GM23248 (cell line): ENCODE data around the gene FUCA2. TPM values are rescaled to one million over a fixed set of nuclear protein-coding genes. Genes with fewer than 3 reads are reported as not detected.
"Not testable (repeated sequence)": the region's sequence is repeated elsewhere in the genome, so short reads cannot be mapped to it uniquely, and the experiment has no call there.

Experiments used
- DNase-seq: peaks from one replicate; pipeline ENCODE4 v3.0.0-alpha.2; 2015
- H2AFZ ChIP-seq: fragments of 200-600 bp; sonication (generic); 2 replicates; pipeline ENCODE4 v1.6.1; 2016; ENCODE audit warnings: antibody characterized with exemption
- H3F3A ChIP-seq: fragments of 200-600 bp; sonication (generic); 2 replicates; pipeline ENCODE4 v1.6.1; 2016; ENCODE audit warnings: mild to moderate bottlenecking, antibody characterized with exemption, mixed run types; ENCODE audit not compliant: insufficient read depth
- H3K27ac ChIP-seq: fragments of 200-600 bp; sonication (generic); 2 replicates; pipeline ENCODE4 v1.5.1; 2016; ENCODE audit warnings: mild to moderate bottlenecking
- H3K27me3 ChIP-seq: fragments of 200-600 bp; sonication (generic); replicated peaks from 2 replicates; pipeline ENCODE4 v1.6.1; 2016; ENCODE audit warnings: mild to moderate bottlenecking; ENCODE audit not compliant: insufficient read depth
- H3K36me3 ChIP-seq: fragments of 200-600 bp; sonication (generic); 2 replicates; pipeline ENCODE4 v1.6.1; 2016; ENCODE audit warnings: low read depth, mild to moderate bottlenecking
- H3K4me1 ChIP-seq: fragments of 200-600 bp; sonication (generic); 2 replicates; pipeline ENCODE4 v1.6.1; 2016; ENCODE audit warnings: mild to moderate bottlenecking; ENCODE audit not compliant: insufficient read depth
- H3K4me2 ChIP-seq: fragments of 200-600 bp; sonication (generic); one replicate; pipeline ENCODE4 v1.6.1; 2016; ENCODE audit warnings: mild to moderate bottlenecking; ENCODE audit not compliant: unreplicated experiment
- H3K4me3 ChIP-seq: fragments of 200-600 bp; sonication (generic); 2 replicates; pipeline ENCODE4 v1.5.1; 2016; ENCODE audit warnings: mild to moderate bottlenecking
- H3K79me2 ChIP-seq: fragments of 200-600 bp; sonication (generic); 2 replicates; pipeline ENCODE4 v1.6.1; 2016; ENCODE audit warnings: mild to moderate bottlenecking; ENCODE audit not compliant: insufficient read depth
- H3K9ac ChIP-seq: fragments of 200-600 bp; sonication (generic); 2 replicates; pipeline ENCODE4 v1.6.1; 2016; ENCODE audit warnings: mild to moderate bottlenecking
- H3K9me2 ChIP-seq: fragments of 200-600 bp; sonication (generic); 2 replicates; pipeline ENCODE4 v1.6.1; 2016; ENCODE audit warnings: mixed run types, mild to moderate bottlenecking, moderate library complexity; ENCODE audit not compliant: insufficient read depth
- H3K9me3 ChIP-seq: fragments of 200-600 bp; sonication (generic); one replicate; pipeline ENCODE4 v1.6.1; 2017; ENCODE audit warnings: low read depth
- H4K20me1 ChIP-seq: fragments of 200-600 bp; sonication (generic); 2 replicates; pipeline ENCODE4 v1.6.0; 2016; ENCODE audit not compliant: insufficient read depth
- EZH2 ChIP-seq: fragments of 200-600 bp; sonication (generic); IDR thresholded peaks from 2 replicates; pipeline ENCODE4 v1.6.1; 2018; ENCODE audit warnings: antibody characterized with exemption, mild to moderate bottlenecking; ENCODE audit not compliant: insufficient read depth, poor library complexity, severe bottlenecking
- EZH2phosphoT487 ChIP-seq: fragments of 200-600 bp; sonication (generic); IDR thresholded peaks from 2 replicates; pipeline ENCODE4 v1.6.1; 2018; ENCODE audit warnings: antibody characterized with exemption, moderate library complexity, mild to moderate bottlenecking, low read depth; ENCODE audit not compliant: insufficient read depth
- WGBS, 2 experiments: methylation state at CpG; one replicate each; pipeline ENCODE4 v1.1.6; 2015 to 2017; ENCODE audit warnings: low lambda C conversion rate in 2 of 2, low coverage in 1 of 2; ENCODE audit errors: missing lambda C conversion rate in 2 of 2; 5-methylcytosine and 5-hydroxymethylcytosine counted together
- in situ Hi-C: fragments of 300-500 bp; cut with MboI; formaldehyde crosslinking; loops from 2 replicates; pipeline ENCODE4 v1.15.0; 2020
- polyA plus RNA-seq: library from polyadenylated mRNA; unstranded; fragments of >200 nt; fragmentation: Nextera tagmentation; extraction: Ambion mirVana; gene quantifications from 2 replicates; pipeline ENCODE4 v1.2.1, GENCODE V29; 2016
- small RNA-seq: library from RNA; depleted of rRNA; stranded (forward); fragments of <200 nt; gene quantifications from one replicate; pipeline ENCODE3, GENCODE V24; 2014; ENCODE audit warnings: low read depth, low replicate concordance
- total RNA-seq: library from RNA; depleted of rRNA; stranded (reverse); fragments of >200 nt; shearing (Covaris generic); gene quantifications from 2 replicates; pipeline ENCODE4 v1.2.3, GENCODE V29; 2014; rRNA removed

FUCA2 gene
- total and polyA plus RNA-seq, 2 experiments from 2014 or later = 57.2 to 108 TPM

DNA sequence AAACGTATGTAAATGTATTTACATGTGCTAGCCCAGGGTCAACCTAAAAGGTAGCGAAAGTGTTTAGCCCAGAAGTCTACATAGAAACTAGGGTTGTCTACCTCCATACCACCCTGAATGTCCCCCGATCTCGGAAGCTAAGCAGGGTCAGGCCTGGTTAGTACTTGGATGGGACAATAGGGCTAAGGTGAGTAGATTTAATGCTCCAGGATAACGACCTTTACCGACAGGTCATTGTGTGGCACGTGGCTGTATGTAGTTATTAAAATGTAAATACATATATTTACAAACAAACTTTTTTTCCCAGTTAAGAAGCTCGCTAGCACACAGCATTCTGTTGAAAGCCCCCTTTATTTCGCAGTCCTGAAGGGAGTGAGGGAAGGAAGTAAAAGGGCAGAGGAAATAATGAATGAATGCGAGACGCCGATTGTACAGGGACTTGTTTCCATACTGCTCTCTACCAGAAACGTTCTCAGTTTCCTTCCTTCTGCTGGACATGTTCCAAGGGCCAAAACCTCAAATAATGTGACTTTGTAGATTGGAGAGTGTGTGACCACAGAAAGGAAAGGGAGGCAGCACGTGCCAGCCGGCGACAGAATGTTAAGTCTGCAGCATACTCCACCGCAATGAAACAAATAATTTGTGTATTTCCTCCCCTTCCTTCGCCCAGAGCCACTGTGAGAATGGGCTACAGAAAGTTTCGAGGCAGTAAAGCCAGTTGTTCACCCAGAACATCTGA lies 61.6 kb downstream of the FUCA2 start:
- peak overlapping the region; percentile 72 for H3K27ac ChIP-seq
- TF ChIP-seq EZH2phosphoT487 (no peak), EZH2 (no peak)
- H2AFZ ChIP-seq = peak overlapping the region; percentile 99
- H3F3A ChIP-seq = no peaks in the 10 kb centered on the region
- H3K79me2 ChIP-seq = peaks cover 65% of the 10 kb centered on the region
- peak; percentile 51 for DNase-seq
- no peaks in the 10 kb centered on the region for H3K36me3 ChIP-seq
- peak overlapping the region; percentile 91 for H3K4me2 ChIP-seq
- peak overlapping the region; percentile 91 for H3K9ac ChIP-seq
- in situ Hi-C loops = loop anchor here (25.0 kb wide), 1 partner anchor 963 kb away; no protein-coding TSS in a partner anchor
- 4 to 6% methylated on average over 19 of the region's 19 CpGs for WGBS, 2 experiments
- no peaks in the 10 kb centered on the region for H4K20me1 ChIP-seq
- no peaks in the 10 kb centered on the region for H3K27me3 ChIP-seq
- H3K9me2 ChIP-seq = no peaks in the 10 kb centered on the region
- peak overlapping the region; percentile 87 for H3K4me3 ChIP-seq
- no peaks in the 10 kb centered on the region for H3K9me3 ChIP-seq
- peaks cover 15% of the 10 kb centered on the region for H3K4me1 ChIP-seq

DNA sequence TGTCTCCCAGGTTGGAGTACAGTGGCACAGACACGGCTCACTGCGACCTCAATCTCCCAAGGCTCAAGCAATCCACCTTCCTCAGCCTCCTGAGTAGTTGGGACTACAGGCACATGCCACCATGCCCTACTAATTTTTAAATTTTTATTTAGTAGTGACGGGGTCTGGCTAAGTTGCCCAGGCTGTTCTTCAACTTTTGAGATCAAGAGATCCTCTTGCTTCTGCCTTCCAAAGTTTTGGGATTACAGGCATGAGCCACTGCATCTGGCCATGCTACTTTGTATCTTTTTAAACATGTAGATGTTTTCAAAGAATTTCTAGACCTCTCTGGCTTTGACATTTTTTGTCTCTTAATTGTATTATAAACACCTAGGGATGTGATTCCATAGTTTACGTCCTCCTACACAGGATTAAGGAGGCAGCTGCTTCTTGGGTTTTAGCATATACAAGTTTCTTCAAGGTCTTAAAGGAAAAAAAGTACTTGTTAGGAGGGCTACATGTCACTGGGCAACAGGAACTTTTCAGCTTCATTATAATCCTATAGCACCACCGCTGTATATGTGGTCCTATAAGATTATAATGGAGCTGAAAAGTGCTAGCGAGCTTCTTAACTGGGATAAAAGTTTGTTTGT lies 62.3 kb downstream of the FUCA2 start:
- Histone ChIP-seq H3K9me3 (no peaks in the 10 kb centered on the region), H3K4me1 (peaks cover 15% of the 10 kb centered on the region), H3K4me3 (peak overlapping the region; percentile 87), H4K20me1 (no peaks in the 10 kb centered on the region), H3K9me2 (no peaks in the 10 kb centered on the region), H3K4me2 (peak overlapping the region; percentile 91), H3K27ac (no peak overlapping the region), H3K27me3 (no peaks in the 10 kb centered on the region), H3K36me3 (no peaks in the 10 kb centered on the region), H3K9ac (peak overlapping the region; percentile 91), H3K79me2 (peaks cover 63% of the 10 kb centered on the region), H3F3A (no peaks in the 10 kb centered on the region), H2AFZ (peak overlapping the region; percentile 99)
- in situ Hi-C loops = loop anchor here (25.0 kb wide), 1 partner anchor 962 kb away; no protein-coding TSS in a partner anchor
- WGBS, 2 experiments = 76 to 79% methylated on average over 6 of the region's 6 CpGs
- no peak for TF ChIP-seq EZH2phosphoT487
- TF ChIP-seq EZH2 = no peak
- peak; percentile 7 for DNase-seq

DNA sequence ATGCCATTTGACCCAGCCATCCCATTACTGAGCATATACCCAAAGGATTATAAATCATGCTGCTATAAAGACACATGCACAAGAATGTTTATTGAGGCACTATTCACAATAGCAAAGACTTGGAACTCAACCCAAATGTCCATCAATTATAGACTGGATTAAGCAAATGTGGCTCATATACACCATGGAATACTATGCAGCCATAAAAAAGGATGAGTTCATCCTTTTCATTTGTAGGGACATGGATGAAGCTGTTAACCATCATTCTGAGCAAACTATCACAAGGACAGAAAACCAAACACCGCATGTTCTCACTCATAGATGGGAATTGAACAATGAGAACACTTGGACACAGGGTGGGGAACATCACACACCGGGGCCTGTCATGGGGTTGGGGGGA lies 63.7 kb downstream of the FUCA2 start:
- peaks cover 15% of the 10 kb centered on the region for H3K4me1 ChIP-seq
- not testable (repeated sequence) for H3K9me2 ChIP-seq, H3K9me3 ChIP-seq, H4K20me1 ChIP-seq, H3K9ac ChIP-seq, H3F3A ChIP-seq, H3K27me3 ChIP-seq, DNase-seq, H2AFZ ChIP-seq, H3K4me2 ChIP-seq, H3K36me3 ChIP-seq, H3K4me3 ChIP-seq, H3K27ac ChIP-seq
- in situ Hi-C loops = loop anchor here (25.0 kb wide), 1 partner anchor 961 kb away; no protein-coding TSS in a partner anchor
- 87 to 95% methylated on average over 2 of the region's 2 CpGs for WGBS, 2 experiments
- H3K79me2 ChIP-seq = peaks cover 53% of the 10 kb centered on the region

Small RNA genes lying within 50 kb of the gene (small RNA-seq; reads per million reads assigned to genes)
- gene RNA5SP221 = not detected

Other genes with a start within 250 kb of the FUCA2 start
- 3.2 and 3.4 TPM in 2 replicates for gene ADAT2, start 61.0 kb downstream of the FUCA2 start, total RNA-seq
- 3.7 and 4.2 TPM in 2 replicates for gene ADAT2, start 61.0 kb downstream of the FUCA2 start, polyA plus RNA-seq
- gene PEX3, start 60.9 kb downstream of the FUCA2 start, total RNA-seq = 15.0 and 20.1 TPM in 2 replicates
- 32.8 and 35.0 TPM in 2 replicates for gene PEX3, start 60.9 kb downstream of the FUCA2 start, polyA plus RNA-seq
- gene PHACTR2, start 166.2 kb upstream of the FUCA2 start, total RNA-seq = 39.0 and 41.9 TPM in 2 replicates
- 39.4 and 40.4 TPM in 2 replicates for gene PHACTR2, start 166.2 kb upstream of the FUCA2 start, polyA plus RNA-seq